Measurements from ENCODE around the gene TMEM91. TPM values are rescaled to one million over a fixed set of nuclear protein-coding genes. Genes with fewer than 3 reads are reported as not detected.

TMEM91 gene
- total RNA-seq, 1 donor from 2014 or later, result 7.4 TPM

- no peak overlapping the region for H3K4me3 Mint-ChIP-seq (ENCODE audit: unreplicated experiment)
- no peaks in the 10 kb centered on the region for H3K79me2 ChIP-seq (ENCODE audit: insufficient read depth, low read length)
- no peak overlapping the region for H3K27ac Mint-ChIP-seq (ENCODE audit: unreplicated experiment)
- no peaks in the 10 kb centered on the region for H3K9me3 ChIP-seq (ENCODE audit: insufficient read depth, low read depth, low read length)
- no peaks in the 10 kb centered on the region for H3K27me3 ChIP-seq (ENCODE audit: insufficient read depth, low read length)
- H4K20me1 ChIP-seq (ENCODE audit: insufficient read depth, low read length), result no peaks in the 10 kb centered on the region
- H3K4me3 ChIP-seq (ENCODE audit: insufficient read depth, low read depth, low read length), result no peak overlapping the region
- H3K27ac ChIP-seq (ENCODE audit: low read depth, low read length), result no peak overlapping the region
- no peaks in the 10 kb centered on the region for H3K9me3 Mint-ChIP-seq (ENCODE audit: unreplicated experiment)
- peaks cover 23% of the 10 kb centered on the region for H3K36me3 Mint-ChIP-seq (ENCODE audit: low read depth, unreplicated experiment)
- peaks cover 4% of the 10 kb centered on the region for H3K36me3 ChIP-seq (ENCODE audit: insufficient read depth, low read length)
- peaks cover 3% of the 10 kb centered on the region for H3K4me1 Mint-ChIP-seq (ENCODE audit: low read depth, unreplicated experiment)
- no peak overlapping the region for H3K9ac ChIP-seq (ENCODE audit: low read length)
- DNase-seq (ENCODE audit: low read depth) (no peak), FAIRE-seq (no peak)
- H3K27me3 Mint-ChIP-seq (ENCODE audit: low read depth, unreplicated experiment), result no peaks in the 10 kb centered on the region
- no peak overlapping the region for H3K4me2 ChIP-seq (ENCODE audit: low read length)
- peaks cover 4% of the 10 kb centered on the region for H3K4me1 ChIP-seq (ENCODE audit: insufficient read depth, low read length)
- no peak for TF ChIP-seq CTCF (IDR thresholded peaks at IDR 0.05; ENCODE audit: insufficient read depth, low read depth, low read length)
- H2AFZ ChIP-seq (ENCODE audit: low read depth, low read length), result no peak overlapping the region
These were observed 46.1 kb downstream of the TMEM91 start for GRCh38 chr19:41422456-41422855.

GRCh38 chr19:41422955-41423354 lies 46.6 kb downstream of the TMEM91 start:
- no peak for DNase-seq (ENCODE audit: low read depth)
- no peak overlapping the region for H3K27ac ChIP-seq (ENCODE audit: low read depth, low read length)
- Mint-ChIP-seq H3K4me1 (ENCODE audit: low read depth, unreplicated experiment) (peaks cover 7% of the 10 kb centered on the region), H3K27ac (ENCODE audit: unreplicated experiment) (no peak overlapping the region), H3K4me3 (ENCODE audit: unreplicated experiment) (no peak overlapping the region), H3K9me3 (ENCODE audit: unreplicated experiment) (no peaks in the 10 kb centered on the region), H3K27me3 (ENCODE audit: low read depth, unreplicated experiment) (no peaks in the 10 kb centered on the region), H3K36me3 (ENCODE audit: low read depth, unreplicated experiment) (peaks cover 23% of the 10 kb centered on the region)
- no peak overlapping the region for H3K4me3 ChIP-seq (ENCODE audit: insufficient read depth, low read depth, low read length)
- no peaks in the 10 kb centered on the region for H4K20me1 ChIP-seq (ENCODE audit: insufficient read depth, low read length)
- H3K4me2 ChIP-seq (ENCODE audit: low read length), result no peak overlapping the region
- H3K9me3 ChIP-seq (ENCODE audit: insufficient read depth, low read depth, low read length), result no peaks in the 10 kb centered on the region
- H3K36me3 ChIP-seq (ENCODE audit: insufficient read depth, low read length), result peaks cover 4% of the 10 kb centered on the region
- no peak for FAIRE-seq
- H3K4me1 ChIP-seq (ENCODE audit: insufficient read depth, low read length), result peaks cover 7% of the 10 kb centered on the region
- TF ChIP-seq EZH2 (IDR thresholded peaks at IDR 0.05; ENCODE audit: insufficient read depth, low read length), result no peak
- TF ChIP-seq CTCF (IDR thresholded peaks at IDR 0.05; ENCODE audit: insufficient read depth, low read depth, low read length), result no peak
- no peak overlapping the region for H3K9ac ChIP-seq (ENCODE audit: low read length)
- H3K27me3 ChIP-seq (ENCODE audit: insufficient read depth, low read length), result no peaks in the 10 kb centered on the region
- no peaks in the 10 kb centered on the region for H3K79me2 ChIP-seq (ENCODE audit: insufficient read depth, low read length)
- no peak overlapping the region for H2AFZ ChIP-seq (ENCODE audit: low read depth, low read length)

GRCh38 chr19:41424335-41425173 lies 48.2 kb downstream of the TMEM91 start:
- Histone ChIP-seq H3K27me3 (ENCODE audit: insufficient read depth, low read length) (no peaks in the 10 kb centered on the region), H3K9me3 (ENCODE audit: insufficient read depth, low read depth, low read length) (no peaks in the 10 kb centered on the region), H3K4me3 (ENCODE audit: insufficient read depth, low read depth, low read length) (no peak overlapping the region), H3K4me1 (ENCODE audit: insufficient read depth, low read length) (peaks cover 9% of the 10 kb centered on the region), H3K4me2 (ENCODE audit: low read length) (no peak overlapping the region), H2AFZ (ENCODE audit: low read depth, low read length) (no peak overlapping the region), H3K36me3 (ENCODE audit: insufficient read depth, low read length) (peaks cover 6% of the 10 kb centered on the region), H3K27ac (ENCODE audit: low read depth, low read length) (no peak overlapping the region), H3K9ac (ENCODE audit: low read length) (no peak overlapping the region), H4K20me1 (ENCODE audit: insufficient read depth, low read length) (no peaks in the 10 kb centered on the region), H3K79me2 (ENCODE audit: insufficient read depth, low read length) (no peaks in the 10 kb centered on the region)
- TF ChIP-seq CTCF (IDR thresholded peaks at IDR 0.05; ENCODE audit: insufficient read depth, low read depth, low read length), result no peak
- no peak for TF ChIP-seq EZH2 (IDR thresholded peaks at IDR 0.05; ENCODE audit: insufficient read depth, low read length)
- Mint-ChIP-seq H3K36me3 (ENCODE audit: low read depth, unreplicated experiment) (peaks cover 18% of the 10 kb centered on the region), H3K4me3 (ENCODE audit: unreplicated experiment) (no peak overlapping the region), H3K27ac (ENCODE audit: unreplicated experiment) (no peak overlapping the region), H3K9me3 (ENCODE audit: unreplicated experiment) (no peaks in the 10 kb centered on the region), H3K27me3 (ENCODE audit: low read depth, unreplicated experiment) (no peaks in the 10 kb centered on the region), H3K4me1 (ENCODE audit: low read depth, unreplicated experiment) (peaks cover 10% of the 10 kb centered on the region)
- FAIRE-seq (no peak), DNase-seq (ENCODE audit: low read depth) (no peak)
